IMR-90 (cell line): Measurements from ENCODE around the gene REC114.

Experiments used
- CTCF ChIP-seq: conservative IDR thresholded peaks from 2 replicates; pipeline ENCODE4 v1.5.1; 2012; ENCODE audit warnings: mild to moderate bottlenecking, low read depth, low read length, improper control_type of control experiment
- ELK1 ChIP-seq: fragments of 150-350 bp; IDR thresholded peaks from 2 replicates; pipeline ENCODE4 v1.6.1; 2016; ENCODE audit warnings: low read depth, mild to moderate bottlenecking, low read length, moderate library complexity, borderline replicate concordance
- MXI1 ChIP-seq: IDR thresholded peaks from 2 replicates; pipeline ENCODE4 v1.6.1; 2012; ENCODE audit warnings: low read depth, mild to moderate bottlenecking, low read length, moderate library complexity, borderline replicate concordance
- RFX5 ChIP-seq: IDR thresholded peaks from 2 replicates; pipeline ENCODE4 v1.8.0; 2012; ENCODE audit warnings: low read depth, mild to moderate bottlenecking, low read length, moderate library complexity
- SMC3 ChIP-seq: fragments of 150-350 bp; IDR thresholded peaks from 2 replicates; pipeline ENCODE4 v1.6.1; 2016; ENCODE audit warnings: low read depth, mild to moderate bottlenecking, antibody characterized with exemption, low read length, moderate library complexity

- TF ChIP-seq CTCF, result no peak
- no peak for TF ChIP-seq ELK1
- no peak for TF ChIP-seq MXI1
- TF ChIP-seq SMC3, result no peak
- TF ChIP-seq RFX5, result no peak
These were observed 18.5 kb upstream of the REC114 start for GRCh38 chr15:73424506-73424905.
